Subcutaneous abdominal adipose tissue (tissue), 5 donors: ENCODE data around the gene ACTR2.
"Not testable (repeated sequence)": the region's sequence is repeated elsewhere in the genome, so short reads cannot be mapped to it uniquely, and the experiment has no call there.

ENCODE experiments used
- H3K27ac ChIP-seq: one replicate; pipeline ENCODE4 v1.7.0; 2013; ENCODE audit warnings: low read depth, mild to moderate bottlenecking, inconsistent platforms, low read length, moderate library complexity
- H3K27me3 ChIP-seq, 5 donors: one replicate each; pipeline ENCODE4 v1.7.0; 2013; ENCODE audit warnings: low read length in 5 of 5, inconsistent platforms in 1 of 5; ENCODE audit not compliant: control insufficient read depth in 5 of 5, insufficient read depth in 4 of 5
- H3K36me3 ChIP-seq, 5 donors: one replicate each; pipeline ENCODE4 v1.7.0; 2013; ENCODE audit warnings: low read length in 5 of 5; ENCODE audit not compliant: control insufficient read depth in 5 of 5, insufficient read depth in 5 of 5
- H3K4me1 ChIP-seq, 5 donors: one replicate each; pipeline ENCODE4 v1.7.0; 2013; ENCODE audit warnings: low read length in 5 of 5, mild to moderate bottlenecking in 3 of 5, moderate library complexity in 1 of 5; ENCODE audit not compliant: control insufficient read depth in 5 of 5, insufficient read depth in 5 of 5
- H3K4me3 ChIP-seq, 5 donors: one replicate each; pipeline ENCODE4 v1.7.0; 2013; ENCODE audit warnings: low read length in 5 of 5, low read depth in 1 of 5
- H3K9ac ChIP-seq, 5 donors: one replicate each; pipeline ENCODE4 v1.7.0; 2013; ENCODE audit warnings: low read length in 5 of 5, mild to moderate bottlenecking in 4 of 5, moderate library complexity in 3 of 5
- H3K9me3 ChIP-seq, 5 donors: one replicate each; pipeline ENCODE4 v1.7.0; 2013; ENCODE audit warnings: low read length in 5 of 5; ENCODE audit not compliant: control insufficient read depth in 5 of 5
- donor health status: healthy.
- donor health status: healthy.
- donor health status: healthy.
- donor health status: healthy.
- donor health status: healthy.

The ACTR2 gene

GRCh38 chr2:65317351-65317750 is 89.7 kb downstream of the ACTR2 start:
- peaks cover 3 to 43% (median 36%) of the 10 kb centered on the region in 5 donors for H3K36me3 ChIP-seq
- not testable (repeated sequence) for H3K27ac ChIP-seq, H3K9ac ChIP-seq, H3K9me3 ChIP-seq, H3K27me3 ChIP-seq, H3K4me3 ChIP-seq
- H3K4me1 ChIP-seq = peaks cover 1 to 29% (median 18%) of the 10 kb centered on the region in 5 donors

GRCh38 chr2:65317841-65318240 is 90.2 kb downstream of the ACTR2 start:
- no peaks in the 10 kb centered on the region for H3K9me3 ChIP-seq
- peaks cover 1 to 24% (median 16%) of the 10 kb centered on the region in 5 donors for H3K4me1 ChIP-seq
- H3K4me3 ChIP-seq = no peak overlapping the region
- H3K9ac ChIP-seq = no peak overlapping the region
- no peaks in the 10 kb centered on the region for H3K27me3 ChIP-seq
- peaks cover 0 to 38% (median 32%) of the 10 kb centered on the region in 5 donors for H3K36me3 ChIP-seq
- H3K27ac ChIP-seq = no peak overlapping the region

GRCh38 chr2:65319072-65319673 is 91.5 kb downstream of the ACTR2 start:
- no peak overlapping the region for H3K9ac ChIP-seq
- H3K4me3 ChIP-seq = no peak overlapping the region
- no peaks in the 10 kb centered on the region for H3K9me3 ChIP-seq
- peak overlapping the region; percentile 18 for H3K27ac ChIP-seq
- H3K27me3 ChIP-seq = no peaks in the 10 kb centered on the region
- peaks cover 0 to 25% (median 19%) of the 10 kb centered on the region in 5 donors for H3K36me3 ChIP-seq
- peaks cover 1 to 21% (median 15%) of the 10 kb centered on the region in 5 donors for H3K4me1 ChIP-seq

DNA sequence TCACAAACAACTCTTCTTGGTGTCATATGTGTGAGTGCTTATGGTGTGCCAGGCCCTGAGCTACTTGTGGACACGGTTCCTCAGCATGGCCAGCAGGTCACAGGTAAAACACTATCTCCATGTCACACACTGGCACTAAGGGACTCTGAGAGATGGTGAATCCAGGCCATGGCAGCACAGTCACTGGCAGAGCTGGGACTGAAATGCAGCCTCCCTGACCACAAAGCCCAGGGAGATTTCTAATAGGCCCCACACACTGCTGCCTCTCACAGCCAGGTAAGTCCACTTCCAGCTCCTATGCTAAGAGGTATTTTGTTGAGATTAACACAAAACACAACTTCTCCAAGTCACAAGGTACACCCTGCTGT is 92.0 kb downstream of the ACTR2 start:
- H3K4me3 ChIP-seq = no peak overlapping the region
- H3K27ac ChIP-seq = peak overlapping the region; percentile 18
- peaks cover 1 to 21% (median 15%) of the 10 kb centered on the region in 5 donors for H3K4me1 ChIP-seq
- H3K36me3 ChIP-seq = peaks cover 0 to 24% (median 20%) of the 10 kb centered on the region in 5 donors
- no peak overlapping the region for H3K9ac ChIP-seq
- H3K27me3 ChIP-seq = no peaks in the 10 kb centered on the region
- no peaks in the 10 kb centered on the region for H3K9me3 ChIP-seq

DNA sequence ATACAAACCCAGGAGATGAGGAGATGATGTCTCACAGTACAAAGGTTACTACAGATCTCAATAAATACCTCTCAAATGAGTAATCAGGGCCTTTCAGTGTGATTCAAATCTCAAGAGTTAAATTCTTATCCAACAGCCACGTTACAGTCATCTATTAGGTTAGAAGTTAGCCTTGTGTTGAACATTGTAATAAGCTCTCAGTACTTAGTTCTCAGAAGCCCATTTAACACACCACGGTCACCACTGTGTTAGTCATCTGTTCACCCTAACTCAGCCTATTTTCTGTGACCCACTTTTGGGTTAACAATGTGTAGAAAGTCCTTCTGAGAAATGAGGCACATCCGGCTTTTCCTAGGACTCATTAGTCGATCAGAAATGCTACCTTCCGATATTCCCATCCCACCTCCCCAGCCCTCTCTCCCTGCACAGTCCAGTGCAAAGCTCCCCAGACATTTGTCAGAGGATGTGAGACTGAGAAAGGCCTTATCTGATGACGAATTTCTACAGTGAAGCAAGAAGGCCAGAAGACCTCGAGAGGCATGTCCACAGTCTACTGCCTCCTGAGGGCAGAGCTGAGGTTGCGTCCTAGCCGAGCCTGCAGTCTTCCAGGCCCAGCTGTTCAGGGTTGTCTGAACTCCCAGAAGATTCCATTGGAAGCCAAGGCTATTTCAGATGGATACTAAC is 92.6 kb downstream of the ACTR2 start:
- H3K27me3 ChIP-seq = no peaks in the 10 kb centered on the region
- H3K27ac ChIP-seq = peak overlapping the region; percentile 18
- peaks cover 1 to 21% (median 15%) of the 10 kb centered on the region in 5 donors for H3K4me1 ChIP-seq
- H3K9ac ChIP-seq = no peak overlapping the region
- peaks cover 0 to 23% (median 15%) of the 10 kb centered on the region in 5 donors for H3K36me3 ChIP-seq
- no peaks in the 10 kb centered on the region for H3K9me3 ChIP-seq
- H3K4me3 ChIP-seq = no peak overlapping the region
